Activated CD8-positive, alpha-beta memory T cell treated with anti-CD3 and anti-CD28 coated beads, Interleukin-2, amount 50 U/mL, for 4 hours (primary cell): ENCODE measurements around the gene RABL6.
"Not testable (repeated sequence)": the region's sequence is repeated elsewhere in the genome, so short reads cannot be mapped to it uniquely, and the experiment has no call there.

ENCODE experiments used
- DNase-seq: peaks from one replicate; pipeline ENCODE4 v3.0.0-alpha.2; 2020

RABL6 gene

DNA sequence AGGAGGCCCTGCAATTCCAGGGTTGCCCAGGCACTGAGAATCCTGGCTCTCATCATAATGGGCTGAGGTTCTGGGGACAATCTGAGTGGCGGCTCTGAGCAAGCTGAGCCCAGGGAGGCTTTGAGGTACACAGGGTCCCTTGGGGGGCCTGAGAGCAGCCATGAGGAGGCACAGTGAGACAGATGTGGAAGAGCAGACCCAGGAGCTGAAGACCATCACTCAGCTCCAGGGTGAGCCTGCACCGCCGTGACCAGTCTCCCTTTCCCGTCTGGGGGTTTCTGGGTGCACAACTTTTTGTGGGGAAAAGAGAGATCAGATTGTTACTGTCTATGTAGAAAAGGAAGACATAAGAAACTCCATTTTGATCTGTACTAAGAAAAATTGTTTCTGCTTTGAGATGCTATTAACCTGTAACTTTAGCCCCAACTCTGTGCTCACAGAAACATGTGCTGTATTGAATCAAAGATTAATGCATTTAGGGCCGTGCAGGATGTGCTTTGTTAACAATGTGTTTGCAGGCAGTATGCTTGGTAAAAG is 11.4 kb upstream of the RABL6 start, which contains the start of gene CCDC183:
TSS of gene CCDC183 (plus strand) at position 101 of the 537 bp plus-strand sequence. CDS start at position 161, 60 bp downstream.
- DNase-seq: no peak

DNA sequence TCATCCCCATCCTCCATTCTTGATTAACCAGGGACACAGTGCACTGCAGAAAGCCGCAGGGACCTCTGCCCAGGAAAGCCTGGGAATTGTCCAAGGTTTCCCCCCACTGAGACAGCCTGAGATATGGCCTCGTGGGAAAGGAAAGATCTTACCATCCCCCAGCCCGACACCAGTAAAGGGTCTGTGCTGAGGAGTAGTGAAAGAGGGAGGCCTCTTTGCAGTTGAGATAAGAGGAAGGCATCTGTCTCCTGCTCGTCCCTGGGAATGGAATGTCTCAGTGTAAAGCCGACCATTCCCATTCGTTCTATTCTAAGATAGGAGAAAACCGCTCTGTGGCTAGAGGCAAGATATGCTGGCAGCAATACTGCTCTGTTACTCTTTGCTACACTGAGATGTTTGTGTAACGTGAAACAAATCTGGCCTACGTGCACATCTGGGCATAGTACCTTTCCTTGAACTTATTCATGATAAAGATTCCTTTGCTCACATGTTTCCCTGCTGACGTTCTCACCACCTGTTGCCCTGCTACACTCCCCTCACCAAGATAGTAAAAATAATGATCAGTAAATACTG is 10.9 kb upstream of the RABL6 start:
- DNase-seq: not testable (repeated sequence)

DNA sequence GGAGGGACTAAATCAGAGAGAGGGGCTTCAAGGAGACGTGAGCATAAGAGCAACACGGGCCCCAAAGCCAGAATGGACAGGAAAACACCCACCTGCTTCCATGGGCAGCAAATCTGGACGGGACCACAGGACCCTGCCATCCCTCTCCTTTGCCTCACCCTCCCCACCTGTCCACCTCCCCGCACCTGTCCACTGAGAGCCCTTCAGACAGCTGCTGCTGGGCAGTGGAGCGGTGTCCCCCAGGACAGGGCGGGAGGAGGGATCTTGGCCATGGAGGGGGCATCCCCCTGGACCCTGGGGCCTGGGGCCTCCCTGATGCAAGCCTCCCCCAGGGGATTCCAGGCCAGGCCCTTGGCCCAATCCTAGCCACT is 9.1 kb upstream of the RABL6 start:
- no peak for DNase-seq

DNA sequence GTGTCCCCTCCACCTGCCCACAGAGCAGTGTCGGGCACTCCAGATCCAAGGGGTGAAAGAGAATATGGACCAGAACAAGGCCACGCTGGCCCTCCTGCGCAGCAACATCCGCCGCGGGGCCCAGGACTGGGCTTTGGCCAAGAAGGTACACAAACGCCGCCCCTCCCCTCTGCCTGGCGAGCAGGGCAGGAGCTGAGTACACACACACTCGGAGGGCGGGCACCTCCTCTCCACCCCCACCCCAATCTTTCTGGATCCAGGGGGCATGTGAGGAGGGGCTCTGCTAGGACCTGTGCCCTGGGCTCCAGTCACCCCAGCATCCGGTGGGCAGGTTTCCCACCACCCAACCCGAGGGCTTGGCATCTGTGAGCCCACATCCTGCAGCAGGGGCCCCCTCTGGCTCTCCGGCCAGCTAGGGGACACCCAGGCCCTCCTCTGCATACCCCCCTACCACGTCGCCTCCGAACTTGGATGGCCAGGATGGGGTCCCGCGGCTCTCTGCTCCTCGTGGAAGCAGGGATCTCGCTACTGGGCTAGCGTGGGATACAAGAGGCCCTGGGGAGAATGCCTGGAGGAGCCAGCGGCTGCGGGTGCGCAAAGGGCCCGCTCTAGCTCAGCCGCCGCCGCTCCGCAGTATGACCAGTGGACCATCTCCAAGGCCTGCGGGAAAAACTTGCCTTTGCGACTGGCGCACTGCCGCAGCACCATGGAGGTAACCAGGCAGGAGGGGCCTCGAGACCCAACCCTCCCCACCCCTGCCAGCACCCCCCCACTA is 8.5 kb upstream of the RABL6 start:
- DNase-seq: no peak

DNA sequence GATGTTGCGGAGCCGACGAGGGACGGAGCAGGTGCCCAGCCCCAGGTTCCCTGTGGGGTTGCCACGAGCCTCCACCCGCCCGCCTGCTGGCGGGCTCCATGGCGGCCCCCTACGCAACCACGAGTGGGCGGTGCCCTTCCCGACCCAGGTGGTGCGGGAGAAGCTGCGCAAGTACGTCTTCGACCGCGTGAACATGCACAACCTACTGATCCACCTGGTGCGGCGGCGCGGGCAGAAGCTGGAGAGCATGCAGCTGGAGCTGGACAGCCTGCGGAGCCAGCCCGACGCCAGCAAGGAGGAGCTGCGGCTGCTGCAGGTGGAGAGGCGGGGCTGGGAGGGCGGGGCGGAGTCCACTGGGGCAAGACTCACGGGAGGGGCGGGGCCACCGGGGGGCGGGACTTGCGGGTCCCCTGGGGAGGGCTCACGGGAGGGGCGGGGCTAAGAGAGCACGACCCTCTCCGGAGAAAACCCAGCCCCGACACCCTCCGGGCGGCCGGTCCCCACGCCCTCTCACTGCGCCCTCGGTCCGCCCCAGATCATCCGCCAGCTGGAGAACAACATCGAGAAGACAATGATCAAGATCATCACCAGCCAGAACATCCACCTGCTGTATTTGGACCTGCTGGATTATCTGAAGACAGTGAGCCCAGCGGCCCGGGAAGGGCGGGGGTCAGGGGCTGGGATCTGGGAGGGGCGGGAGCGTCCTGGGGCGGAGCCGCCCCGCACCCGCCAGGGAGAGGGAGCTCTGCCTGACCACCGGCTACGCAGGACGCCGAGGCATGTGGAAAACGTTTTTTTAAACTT is 7.7 kb upstream of the RABL6 start:
- DNase-seq: peak; percentile 94

DNA sequence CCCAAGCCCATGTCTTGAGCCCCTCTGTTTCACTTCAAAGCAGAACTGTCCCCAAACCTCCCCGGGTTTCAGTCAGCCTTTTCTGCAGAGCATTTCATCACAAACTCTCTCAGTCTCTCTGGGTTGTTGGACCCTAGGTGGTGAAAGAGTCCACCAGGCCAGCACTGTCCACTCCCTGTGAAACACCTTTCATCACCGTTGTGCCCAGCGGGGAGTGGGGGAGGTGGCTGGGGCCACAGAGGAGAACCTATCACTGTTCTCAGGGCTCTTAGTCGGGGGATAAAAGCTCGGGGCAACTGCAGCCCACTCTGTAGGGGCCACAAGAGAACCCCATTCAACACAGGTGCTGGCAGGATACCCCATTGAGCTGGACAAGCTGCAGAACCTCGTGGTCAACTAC is 5.4 kb upstream of the RABL6 start:
- DNase-seq: no peak

DNA sequence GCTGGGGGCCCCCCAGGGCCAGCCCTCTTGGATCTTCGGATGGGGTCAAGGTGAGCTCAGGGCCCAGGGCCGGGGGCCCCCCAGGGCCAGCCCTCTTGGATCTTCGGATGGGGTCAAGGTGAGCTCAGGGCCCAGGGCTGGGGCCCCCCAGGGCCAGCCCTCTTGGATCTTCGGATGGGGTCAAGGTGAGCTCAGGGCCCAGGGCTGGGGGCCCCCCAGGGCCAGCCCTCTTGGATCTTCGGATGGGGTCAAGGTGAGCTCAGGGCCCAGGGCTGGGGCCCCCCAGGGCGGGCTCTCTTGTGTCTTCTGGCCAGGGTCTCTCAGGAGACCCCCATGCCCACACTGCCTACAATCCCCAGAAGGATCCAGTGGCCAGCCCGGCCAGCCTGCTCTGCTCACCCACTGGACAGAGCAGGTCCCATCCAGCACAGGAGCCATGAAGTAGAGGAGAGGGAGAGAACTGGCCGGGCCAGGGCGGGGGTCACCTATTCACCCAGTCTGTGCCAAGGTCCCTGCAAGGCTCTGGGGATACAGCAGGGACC is 4.7 kb upstream of the RABL6 start:
- not testable (repeated sequence) for DNase-seq

DNA sequence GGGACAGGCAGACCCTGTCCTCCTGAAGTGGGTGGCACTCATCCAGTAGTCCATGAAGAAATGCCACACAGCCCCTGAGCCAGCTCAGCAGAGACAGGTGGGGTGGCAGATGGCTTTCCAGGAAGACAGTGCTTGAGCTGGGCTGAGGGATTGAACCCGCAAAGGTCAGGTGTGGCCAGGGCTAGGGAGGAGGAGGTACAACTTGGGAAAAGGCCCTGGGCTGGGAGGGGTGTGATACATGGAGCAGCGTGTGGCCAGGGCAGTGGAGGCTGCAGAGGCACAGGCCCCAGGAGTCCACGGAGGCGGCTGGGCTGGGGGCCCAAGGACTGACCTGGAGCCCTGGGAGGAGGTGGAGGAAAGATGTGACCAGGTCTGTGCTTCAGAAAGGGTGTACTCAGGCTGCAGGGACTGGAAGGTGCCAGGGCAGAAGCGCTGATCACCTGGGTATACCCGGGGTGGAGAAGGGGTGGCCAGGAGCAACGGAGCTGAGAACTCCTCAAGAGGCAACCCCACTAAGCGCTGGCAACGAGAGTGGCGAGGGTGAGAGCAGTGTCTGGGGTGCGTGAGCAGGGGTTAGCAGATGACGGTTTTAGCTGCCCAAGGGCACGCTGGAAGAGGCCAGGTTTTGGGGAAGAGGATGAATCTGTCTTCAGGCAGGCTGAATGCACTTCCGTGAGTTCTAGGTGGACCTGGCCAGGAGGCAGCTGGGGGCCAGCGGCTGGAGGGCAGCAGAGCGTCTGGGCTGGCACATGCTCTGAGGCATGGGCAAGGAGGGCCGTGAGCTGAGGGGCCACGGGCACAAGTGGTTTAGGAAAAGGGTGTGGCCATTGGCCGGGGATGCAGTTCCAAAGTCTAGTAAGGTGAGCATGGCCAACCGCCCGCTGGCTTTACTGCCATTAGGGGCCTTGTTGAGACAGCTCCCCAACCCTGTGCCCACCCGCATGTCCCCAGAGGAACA is 3.9 kb upstream of the RABL6 start:
- DNase-seq: no peak

DNA sequence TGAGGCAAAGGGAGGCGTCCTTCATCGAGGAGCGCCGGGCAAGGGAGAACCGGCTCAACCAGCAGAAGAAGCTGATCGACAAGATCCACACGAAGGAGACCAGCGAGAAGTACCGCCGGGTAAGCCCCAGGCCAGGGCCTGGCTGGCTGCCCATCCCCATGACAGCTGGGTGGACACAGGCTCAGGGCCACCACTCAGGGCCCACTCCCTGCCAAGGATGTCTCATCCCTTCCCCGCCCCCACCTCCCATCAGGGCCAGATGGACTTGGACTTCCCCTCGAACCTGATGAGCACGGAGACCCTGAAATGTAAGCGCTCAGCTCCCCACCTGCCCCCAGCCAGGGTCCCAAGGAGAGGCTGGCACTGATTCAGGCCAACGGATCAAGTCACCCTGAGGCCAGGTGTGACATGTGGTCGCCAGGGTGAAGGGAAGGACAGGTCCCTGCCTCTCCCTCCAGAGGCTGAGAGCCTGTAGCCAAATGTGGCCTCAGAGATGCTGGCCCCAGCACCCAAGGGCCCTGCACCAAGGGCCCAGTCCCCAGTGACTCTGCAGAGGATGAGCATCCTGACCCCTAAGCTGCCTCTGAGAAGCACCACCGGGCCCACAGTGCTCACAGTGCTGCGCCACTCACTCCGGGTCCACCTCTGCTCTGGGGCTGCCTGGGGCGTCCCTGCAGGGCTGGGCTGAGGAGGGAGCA is 3.1 kb upstream of the RABL6 start:
- DNase-seq: no peak

DNA sequence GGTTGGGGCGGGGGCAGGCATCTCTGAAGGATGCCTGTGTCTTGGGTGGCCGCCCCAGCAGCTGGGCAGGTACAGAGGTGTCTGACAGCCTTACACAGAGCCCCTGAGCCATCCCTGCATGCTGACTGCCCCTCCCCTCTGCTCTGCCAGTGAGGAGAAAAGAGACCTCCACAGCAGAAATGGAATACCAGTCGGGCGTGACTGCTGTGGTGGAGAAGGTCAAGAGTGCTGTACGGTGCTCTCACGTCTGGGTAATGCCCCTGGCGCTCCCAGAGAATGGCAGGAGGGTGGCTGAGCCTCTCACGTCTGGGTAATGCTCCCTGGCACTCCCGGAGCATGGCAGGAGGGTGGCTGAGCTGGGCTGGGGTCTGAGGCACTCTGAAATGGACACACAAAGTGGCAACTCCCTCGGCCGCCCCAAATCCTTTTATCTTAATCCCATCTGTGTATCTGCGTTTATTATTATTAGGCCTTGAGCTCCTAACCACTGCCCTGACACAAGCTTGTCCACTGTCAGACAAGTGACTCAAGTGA is 2.5 kb upstream of the RABL6 start:
- DNase-seq: no peak

DNA sequence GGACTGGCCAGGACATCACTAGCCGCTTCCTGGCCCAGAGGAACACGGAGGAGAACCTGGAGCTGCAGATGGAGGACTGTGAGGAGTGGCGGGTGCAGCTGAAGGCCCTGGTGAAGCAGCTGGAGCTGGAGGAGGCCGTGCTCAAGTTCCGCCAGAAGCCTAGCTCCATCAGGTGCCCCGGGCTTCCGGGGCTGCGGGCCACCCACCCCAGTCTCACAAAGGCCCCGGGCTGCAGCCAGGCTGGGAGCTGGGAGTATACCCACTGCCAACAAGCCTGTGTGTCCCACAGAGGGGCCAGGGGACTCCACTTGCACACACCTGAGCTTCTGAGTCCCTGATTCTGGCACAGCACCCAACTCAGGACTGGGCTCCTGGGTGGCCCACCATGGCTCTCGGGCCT is 1.7 kb upstream of the RABL6 start:
- no peak for DNase-seq

DNA sequence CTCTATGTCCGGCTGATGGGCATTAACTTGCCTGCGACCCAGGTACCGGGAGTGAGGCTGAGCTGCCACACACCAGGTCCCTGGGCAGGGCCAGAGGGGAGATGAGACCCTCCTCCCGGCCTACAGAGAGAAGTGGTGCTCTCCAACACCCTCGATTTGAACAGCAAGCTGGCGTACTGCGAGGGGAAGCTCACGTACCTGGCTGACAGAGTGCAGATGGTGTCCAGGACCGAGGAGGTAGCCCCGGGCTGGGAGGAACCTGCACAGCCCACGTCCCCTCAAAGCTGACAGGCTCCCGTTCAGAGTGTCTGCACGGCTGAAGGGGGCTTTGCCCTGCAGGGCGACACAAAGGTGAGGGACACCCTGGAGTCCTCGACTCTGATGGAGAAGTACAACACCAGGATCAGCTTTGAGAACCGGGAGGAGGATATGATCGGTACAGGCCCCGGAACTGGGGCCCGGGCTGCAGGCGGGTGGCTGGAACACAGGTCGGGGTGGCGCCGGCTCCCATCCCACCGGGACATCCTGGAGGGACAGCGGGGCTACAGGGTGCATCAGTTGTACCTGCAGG is 1.0 kb upstream of the RABL6 start:
- no peak for DNase-seq

DNA sequence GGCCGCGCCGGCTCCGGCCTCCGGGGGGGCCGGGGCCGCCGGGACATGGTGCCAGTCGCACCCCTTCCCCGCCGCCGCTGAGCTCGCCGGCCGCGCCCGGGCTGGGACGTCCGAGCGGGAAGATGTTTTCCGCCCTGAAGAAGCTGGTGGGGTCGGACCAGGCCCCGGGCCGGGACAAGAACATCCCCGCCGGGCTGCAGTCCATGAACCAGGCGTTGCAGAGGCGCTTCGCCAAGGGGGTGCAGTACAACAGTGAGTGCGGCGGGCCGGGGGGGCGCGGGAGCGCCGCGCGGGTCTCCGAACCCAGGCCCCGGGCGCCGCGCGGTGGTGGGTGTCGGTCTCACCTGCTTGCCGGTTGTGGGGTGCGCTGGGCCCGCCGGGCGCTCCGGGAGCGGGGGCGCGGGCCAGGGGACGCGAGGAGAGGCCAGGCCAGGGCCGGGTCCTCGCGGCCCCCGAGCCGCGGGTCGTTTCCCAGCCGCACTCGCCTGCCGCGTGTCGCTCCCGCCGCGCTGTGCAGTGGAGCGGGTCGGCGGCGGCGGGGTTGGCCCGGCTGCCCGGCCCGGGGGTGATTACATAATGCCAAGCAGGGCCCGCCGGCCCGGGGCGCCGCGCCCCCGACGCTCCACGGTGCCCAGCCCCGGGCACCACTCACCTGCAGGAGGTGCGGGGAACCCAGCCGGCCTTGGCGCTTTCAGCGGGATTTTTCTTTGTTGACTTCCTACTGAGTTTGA is 492 bp downstream of the RABL6 start:
- peak; percentile 62 for DNase-seq

DNA sequence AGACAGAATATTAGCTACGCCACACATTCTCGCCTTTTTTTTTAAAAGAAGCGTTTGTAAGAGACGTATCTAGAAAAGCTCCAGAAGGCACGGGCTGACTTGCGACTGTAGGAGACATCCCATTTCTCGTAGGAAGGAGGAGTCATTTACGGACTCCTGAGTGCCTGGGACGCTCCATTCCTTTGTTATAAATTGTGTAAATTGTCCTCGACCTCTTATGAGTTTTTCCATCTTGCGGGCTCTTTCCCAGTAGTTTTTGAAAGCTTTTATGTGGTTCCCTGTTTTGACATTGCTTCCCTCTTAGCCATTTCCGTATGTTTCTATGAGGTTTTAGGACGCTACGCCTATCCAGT is 1.0 kb downstream of the RABL6 start:
- DNase-seq: no peak

DNA sequence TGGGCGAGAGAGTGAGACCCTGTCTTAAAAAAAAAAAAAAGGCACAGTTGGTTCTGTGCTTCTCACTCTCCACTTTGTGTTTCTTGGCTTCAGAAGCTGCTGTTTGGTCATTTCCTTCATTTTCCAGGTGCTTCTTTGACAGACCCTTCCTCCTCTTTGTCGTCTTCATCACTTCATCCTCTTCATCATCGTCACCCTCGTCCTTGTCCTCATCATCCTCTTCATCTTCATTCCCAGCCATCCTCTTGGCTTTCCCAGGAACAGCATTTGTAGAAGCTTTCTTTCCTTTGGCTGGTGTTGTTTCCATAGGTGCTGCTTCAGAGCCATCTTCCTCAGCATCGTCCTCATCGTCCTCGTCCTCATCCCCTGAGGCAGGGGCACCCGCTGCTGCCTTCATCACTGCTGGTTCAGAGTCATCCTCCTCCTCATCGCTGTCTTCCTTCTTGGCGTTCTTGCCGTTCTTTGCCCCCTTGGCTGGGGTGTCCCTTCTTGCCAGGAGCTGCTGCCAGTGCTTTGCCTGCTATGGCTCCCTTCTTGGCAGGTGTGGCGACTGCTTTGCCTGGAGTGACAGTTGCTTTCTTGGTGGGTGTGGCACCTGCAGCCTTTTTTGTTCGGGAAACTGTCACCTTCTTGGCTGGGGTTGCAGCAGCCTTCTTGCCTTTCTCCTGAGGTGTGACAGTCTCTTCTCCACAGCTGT is 7.1 kb downstream of the RABL6 start:
- DNase-seq: no peak

DNA sequence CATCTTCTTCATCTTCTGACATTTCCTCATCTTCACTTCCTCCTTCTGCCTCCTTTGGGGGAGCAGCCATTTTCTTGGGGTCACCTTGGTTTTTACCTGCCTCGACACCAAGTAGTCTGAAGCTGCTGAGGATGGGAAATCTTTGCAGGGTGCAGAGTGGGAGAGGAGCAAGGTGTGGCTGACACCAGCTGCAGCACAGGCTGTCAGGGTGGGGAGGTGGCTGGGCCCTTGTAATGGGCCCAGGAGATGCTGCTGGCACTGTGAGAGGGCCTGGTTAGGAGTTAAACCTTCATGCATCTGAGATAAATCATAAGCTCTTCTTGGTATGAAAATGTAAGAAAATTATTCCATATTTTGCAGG is 7.7 kb downstream of the RABL6 start:
- no peak for DNase-seq

DNA sequence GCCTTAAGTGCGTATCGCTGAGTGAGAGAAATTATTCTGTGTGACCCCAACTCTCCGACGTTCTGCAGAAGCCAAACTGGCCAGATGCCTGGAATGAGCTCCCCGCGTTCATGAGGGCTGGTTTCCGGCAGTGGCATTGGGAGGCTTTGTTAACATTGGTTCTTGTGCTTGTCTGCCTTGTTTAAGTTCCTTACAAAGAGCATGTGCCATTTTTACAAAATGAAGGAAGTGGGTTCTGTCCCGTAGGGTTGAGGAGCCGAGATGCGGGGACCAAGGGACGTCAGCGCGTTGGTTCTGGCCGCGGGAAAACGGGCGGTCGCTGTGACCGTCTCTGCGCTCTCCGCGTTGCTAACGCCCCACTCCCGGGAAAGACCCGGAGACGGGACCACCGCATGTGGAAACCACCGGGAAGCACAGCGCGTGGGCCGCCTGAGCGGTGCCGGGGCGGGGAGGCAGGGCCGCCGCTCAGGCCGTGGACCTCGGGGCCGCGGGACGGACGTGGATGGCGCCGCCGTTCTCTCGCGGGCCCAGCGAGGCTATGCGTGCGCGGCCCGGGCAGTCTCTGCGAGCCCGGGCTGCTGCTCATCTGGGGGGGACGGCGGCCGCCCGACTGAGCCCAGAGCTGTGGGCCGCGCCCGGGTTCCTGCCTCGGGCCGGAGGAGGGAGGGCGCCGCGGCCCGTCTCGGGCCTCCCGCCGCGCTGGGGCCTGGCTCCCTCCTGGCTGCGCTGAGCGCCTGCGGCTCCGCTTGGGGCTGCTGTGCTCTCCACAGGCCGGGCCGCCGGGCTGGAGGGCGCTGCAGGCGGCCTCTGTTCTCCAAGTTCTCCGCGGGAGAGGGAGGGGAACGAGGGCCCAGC is 13.4 kb downstream of the RABL6 start:
- DNase-seq: no peak

DNA sequence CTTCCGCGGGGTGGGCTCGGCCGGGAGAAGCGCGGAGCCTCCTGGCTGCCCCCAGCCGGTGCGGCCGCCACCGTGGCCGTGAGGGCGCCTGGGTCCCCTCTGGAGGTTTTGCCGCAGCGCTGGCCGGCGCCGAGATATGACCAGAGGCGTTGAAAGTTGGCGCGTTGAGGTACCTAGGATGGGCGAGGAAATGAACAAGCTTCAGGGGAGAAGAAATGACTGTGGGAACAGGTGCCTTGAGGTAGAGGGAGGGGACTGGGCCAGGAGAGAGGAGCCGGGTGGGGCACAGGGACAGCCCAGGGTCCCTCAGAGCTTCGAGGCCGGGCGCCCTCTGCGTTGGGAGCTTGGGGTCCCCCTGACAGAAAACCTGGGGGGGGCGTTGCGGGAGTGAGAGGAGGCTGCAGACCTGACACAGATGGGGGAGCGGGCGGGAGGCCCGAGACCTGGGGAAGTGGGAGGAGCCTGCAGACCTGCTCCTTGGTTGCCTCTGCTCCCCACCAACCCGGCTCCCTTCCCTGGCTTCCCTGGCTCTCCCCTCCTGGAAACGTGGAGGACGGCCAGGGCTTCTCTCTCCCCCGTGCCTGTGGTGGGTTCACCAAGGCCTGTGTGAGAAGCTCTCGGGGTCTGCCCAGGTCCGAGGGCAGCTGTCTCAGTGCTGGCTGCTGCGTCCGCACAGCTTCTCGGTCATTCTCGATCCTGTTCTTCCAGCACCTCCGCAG is 14.2 kb downstream of the RABL6 start:
- no peak for DNase-seq
